ENCODE results near the gene AGGF1.
A peak's percentile ranks its signal among the peaks of the same experiment; 100 is the strongest.
"Not testable (repeated sequence)": the region's sequence is repeated elsewhere in the genome, so short reads cannot be mapped to it uniquely, and the experiment has no call there.

Gene AGGF1

GRCh38 chr5:77077829-77078176 lies 47.6 kb downstream of the AGGF1 start:
- peaks cover 14% of the 10 kb centered on the region for H3K4me1 ChIP-seq (ENCODE audit: low read length)
- H3K4me2 ChIP-seq (ENCODE audit: low read length), result peak overlapping the region; percentile 89
- no peaks in the 10 kb centered on the region for H3K27me3 ChIP-seq (ENCODE audit: low read depth, low read length)
- no peak overlapping the region for H3K27ac ChIP-seq (ENCODE audit: low read length)
- H3K79me2 ChIP-seq (ENCODE audit: low read length), result no peaks in the 10 kb centered on the region
- H4K20me1 ChIP-seq (ENCODE audit: insufficient read depth, low read length), result no peaks in the 10 kb centered on the region; the same call in 1 of the 2 replicates
- no peaks in the 10 kb centered on the region for H3K9me3 ChIP-seq (ENCODE audit: insufficient read depth, low read length)
- peak overlapping the region; percentile 82 for H3K4me3 ChIP-seq (ENCODE audit: low read length)
- TF ChIP-seq CTCF (IDR thresholded peaks at IDR 0.05; ENCODE audit: low read depth, low read length), result no peak
- no peak for TF ChIP-seq EZH2phosphoT487 (IDR thresholded peaks at IDR 0.05; ENCODE audit: low read depth)
- H3K9ac ChIP-seq (ENCODE audit: low read length), result peak overlapping the region; percentile 57; the same call in 1 of the 2 replicates
- H3K36me3 ChIP-seq (replicated peaks; ENCODE audit: low read depth, low read length), result peaks cover 4% of the 10 kb centered on the region
- H2AFZ ChIP-seq (ENCODE audit: low read depth, low read length), result peak overlapping the region; percentile 1; the same call in 1 of the 2 replicates

- H3K9me3 ChIP-seq (ENCODE audit: insufficient read depth, low read length); H2AFZ ChIP-seq (ENCODE audit: low read depth, low read length); H3K27me3 ChIP-seq (ENCODE audit: low read depth, low read length); H3K9ac ChIP-seq (ENCODE audit: low read length); H3K4me2 ChIP-seq (ENCODE audit: low read length); H3K4me3 ChIP-seq (ENCODE audit: low read length); H3K27ac ChIP-seq (ENCODE audit: low read length); H3K79me2 ChIP-seq (ENCODE audit: low read length); H4K20me1 ChIP-seq (ENCODE audit: insufficient read depth, low read length): not testable (repeated sequence)
- peaks cover 10% of the 10 kb centered on the region for H3K36me3 ChIP-seq (replicated peaks; ENCODE audit: low read depth, low read length)
- H3K4me1 ChIP-seq (ENCODE audit: low read length), result peaks cover 14% of the 10 kb centered on the region
Observed at GRCh38 chr5:77080479-77080878, 50.3 kb downstream of the AGGF1 start.

DNA sequence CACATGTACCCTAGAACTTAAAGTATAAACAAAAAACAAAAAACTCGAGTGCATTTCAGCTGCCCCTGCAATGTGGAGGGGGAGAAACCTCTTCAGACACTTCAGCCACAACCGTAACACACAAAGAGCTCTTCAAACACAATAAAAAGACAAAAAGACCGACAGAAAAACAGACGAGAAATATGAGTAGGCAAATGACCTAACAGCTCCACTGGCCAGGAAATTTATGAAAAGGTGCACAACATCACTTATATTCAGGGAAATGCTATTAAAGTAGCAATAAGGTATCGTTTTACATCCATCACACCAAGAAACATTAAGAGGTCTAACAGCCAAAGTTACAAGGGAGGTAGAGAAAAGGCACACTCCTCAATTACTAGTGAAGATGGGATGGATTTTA lies 50.7 kb downstream of the AGGF1 start:
- no peak overlapping the region for H3K4me3 ChIP-seq (ENCODE audit: low read length)
- no peak overlapping the region for H3K9ac ChIP-seq (ENCODE audit: low read length)
- H3K9me3 ChIP-seq (ENCODE audit: insufficient read depth, low read length), result no peaks in the 10 kb centered on the region
- H3K36me3 ChIP-seq (replicated peaks; ENCODE audit: low read depth, low read length), result peaks cover 10% of the 10 kb centered on the region
- no peaks in the 10 kb centered on the region for H3K27me3 ChIP-seq (ENCODE audit: low read depth, low read length)
- peaks cover 18% of the 10 kb centered on the region for H3K4me1 ChIP-seq (ENCODE audit: low read length)
- TF ChIP-seq CTCF (IDR thresholded peaks at IDR 0.05; ENCODE audit: low read depth, low read length) (no peak), EZH2phosphoT487 (IDR thresholded peaks at IDR 0.05; ENCODE audit: low read depth) (no peak)
- no peak overlapping the region for H3K4me2 ChIP-seq (ENCODE audit: low read length)
- no peak overlapping the region for H3K27ac ChIP-seq (ENCODE audit: low read length)
- no peaks in the 10 kb centered on the region; the same call in 1 of the 2 replicates for H4K20me1 ChIP-seq (ENCODE audit: insufficient read depth, low read length)
- no peak overlapping the region for H2AFZ ChIP-seq (ENCODE audit: low read depth, low read length)
- H3K79me2 ChIP-seq (ENCODE audit: low read length), result peaks cover 4% of the 10 kb centered on the region; the same call in 1 of the 2 replicates

GRCh38 chr5:77082280-77082679 lies 52.1 kb downstream of the AGGF1 start:
- H3K4me1 ChIP-seq (ENCODE audit: low read length), result peaks cover 10% of the 10 kb centered on the region
- no peak overlapping the region for H3K4me3 ChIP-seq (ENCODE audit: low read length)
- no peaks in the 10 kb centered on the region for H3K9me3 ChIP-seq (ENCODE audit: insufficient read depth, low read length)
- H4K20me1 ChIP-seq (ENCODE audit: insufficient read depth, low read length), result no peaks in the 10 kb centered on the region; the same call in 1 of the 2 replicates
- H2AFZ ChIP-seq (ENCODE audit: low read depth, low read length), result no peak overlapping the region
- H3K27me3 ChIP-seq (ENCODE audit: low read depth, low read length), result no peaks in the 10 kb centered on the region
- peaks cover 4% of the 10 kb centered on the region for H3K79me2 ChIP-seq (ENCODE audit: low read length)
- H3K27ac ChIP-seq (ENCODE audit: low read length), result no peak overlapping the region
- peaks cover 10% of the 10 kb centered on the region for H3K36me3 ChIP-seq (replicated peaks; ENCODE audit: low read depth, low read length)
- TF ChIP-seq EZH2phosphoT487 (IDR thresholded peaks at IDR 0.05; ENCODE audit: low read depth) (no peak), CTCF (IDR thresholded peaks at IDR 0.05; ENCODE audit: low read depth, low read length) (no peak)
- H3K9ac ChIP-seq (ENCODE audit: low read length), result no peak overlapping the region
- no peak overlapping the region for H3K4me2 ChIP-seq (ENCODE audit: low read length)

DNA sequence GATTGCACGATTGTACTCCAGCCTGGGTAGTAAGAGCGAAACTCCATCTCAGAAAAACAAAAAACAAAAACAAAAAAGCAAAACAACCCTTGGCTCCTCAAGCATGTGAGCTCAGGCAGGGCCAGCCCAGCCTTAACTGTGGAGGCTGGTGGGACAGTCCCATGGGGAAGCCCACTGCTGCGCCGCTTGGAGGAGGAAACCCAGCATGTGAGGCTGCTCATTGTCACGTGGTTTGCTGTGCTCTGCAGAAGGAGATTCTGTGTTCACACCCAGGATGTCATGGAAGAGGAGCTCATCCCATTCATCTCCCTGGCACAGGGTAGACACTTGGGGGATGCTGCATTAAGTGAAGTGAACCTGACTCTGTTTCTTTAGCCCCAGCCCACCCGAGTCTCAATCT lies 52.9 kb downstream of the AGGF1 start:
- H3K79me2 ChIP-seq (ENCODE audit: low read length), result peaks cover 4% of the 10 kb centered on the region
- no peak overlapping the region for H3K4me2 ChIP-seq (ENCODE audit: low read length)
- no peaks in the 10 kb centered on the region for H3K27me3 ChIP-seq (ENCODE audit: low read depth, low read length)
- H3K27ac ChIP-seq (ENCODE audit: low read length), result no peak overlapping the region
- peaks cover 10% of the 10 kb centered on the region for H3K36me3 ChIP-seq (replicated peaks; ENCODE audit: low read depth, low read length)
- H4K20me1 ChIP-seq (ENCODE audit: insufficient read depth, low read length), result no peaks in the 10 kb centered on the region; the same call in 1 of the 2 replicates
- H3K9me3 ChIP-seq (ENCODE audit: insufficient read depth, low read length), result no peaks in the 10 kb centered on the region
- H3K9ac ChIP-seq (ENCODE audit: low read length), result no peak overlapping the region
- peaks cover 12% of the 10 kb centered on the region for H3K4me1 ChIP-seq (ENCODE audit: low read length)
- no peak for TF ChIP-seq EZH2phosphoT487 (IDR thresholded peaks at IDR 0.05; ENCODE audit: low read depth)
- TF ChIP-seq CTCF (IDR thresholded peaks at IDR 0.05; ENCODE audit: low read depth, low read length), result no peak
- no peak overlapping the region for H3K4me3 ChIP-seq (ENCODE audit: low read length)
- no peak overlapping the region for H2AFZ ChIP-seq (ENCODE audit: low read depth, low read length)
